ENCODE data around the gene DMD.

The DMD gene

GRCh38 chrX:31139961-31140360, 2071.4 kb downstream of the DMD start:
- TF ChIP-seq CTCF (IDR thresholded peaks at IDR 0.05; ENCODE audit: low read depth, low read length) = no peak
- no peak overlapping the region for H3K4me3 ChIP-seq (ENCODE audit: low read depth, low read length)

GRCh38 chrX:31138124-31138523, 2073.2 kb downstream of the DMD start:
- TF ChIP-seq CTCF (IDR thresholded peaks at IDR 0.05; ENCODE audit: low read depth, low read length) = no peak
- H3K4me3 ChIP-seq (ENCODE audit: low read depth, low read length) = no peak overlapping the region

DNA sequence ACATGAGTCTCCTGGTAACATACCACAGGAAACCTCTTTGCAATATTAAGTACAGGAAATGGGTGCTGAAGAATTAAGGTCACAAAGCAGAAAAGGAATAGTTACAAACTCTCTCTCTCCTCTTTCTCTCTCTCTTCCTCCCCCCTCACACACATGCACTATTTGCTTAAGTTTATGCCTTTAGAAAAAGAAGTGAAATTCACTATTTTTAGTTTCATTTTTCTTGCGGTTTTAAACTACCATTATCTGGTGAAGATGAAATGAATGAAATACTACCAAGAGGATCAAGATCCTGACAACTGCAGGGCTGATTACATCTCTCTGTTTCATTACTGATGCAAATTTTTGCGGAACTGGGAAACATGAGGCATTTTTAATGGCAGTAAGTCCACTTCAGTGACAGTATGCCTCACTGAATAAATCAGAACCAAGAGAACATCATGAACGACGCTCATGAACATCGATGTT, 2075.2 kb downstream of the DMD start:
- H3K4me3 ChIP-seq (ENCODE audit: low read depth, low read length) = no peak overlapping the region
- no peak for TF ChIP-seq CTCF (IDR thresholded peaks at IDR 0.05; ENCODE audit: low read depth, low read length)

- no peak overlapping the region for H3K4me3 ChIP-seq (ENCODE audit: low read depth, low read length)
- no peak for TF ChIP-seq CTCF (IDR thresholded peaks at IDR 0.05; ENCODE audit: low read depth, low read length)
Measured at GRCh38 chrX:31132821-31133241, 2078.5 kb downstream of the DMD start.

DNA sequence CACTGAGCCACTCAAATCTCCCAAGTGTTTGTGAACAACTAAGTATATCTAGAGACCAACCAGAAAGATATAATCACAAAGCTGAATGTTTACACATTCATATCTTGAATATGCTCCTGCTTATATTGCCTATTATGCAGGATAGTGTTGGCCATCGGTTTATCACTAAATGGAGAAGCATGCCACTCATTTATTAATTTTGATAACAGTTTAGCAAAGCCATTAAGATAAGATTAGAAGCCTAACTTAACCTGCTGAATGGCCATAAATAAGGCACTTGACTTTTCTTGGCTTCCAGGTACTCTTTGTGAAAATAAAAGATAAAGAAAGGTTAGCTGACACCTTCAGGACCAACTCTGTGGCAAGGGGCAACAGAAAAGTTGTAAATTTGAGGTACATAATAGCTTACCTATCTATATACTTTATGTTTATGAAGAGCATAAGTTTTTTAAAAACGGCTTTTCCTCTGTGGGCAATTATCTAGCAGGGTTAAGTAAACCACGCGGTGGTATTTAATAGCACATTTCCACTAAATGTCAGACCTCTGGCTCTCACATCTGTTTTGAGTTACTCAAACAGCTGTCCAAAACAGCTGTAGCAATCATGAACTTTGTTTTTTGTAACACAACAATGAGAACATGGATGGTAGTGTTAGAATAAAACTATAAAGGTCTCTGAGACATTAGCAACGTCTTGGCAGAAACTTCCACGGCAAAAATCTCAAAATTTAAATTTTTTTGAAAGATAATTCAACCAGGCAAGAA, 2080.7 kb downstream of the DMD start:
- H3K4me3 ChIP-seq (ENCODE audit: low read depth, low read length) = no peak overlapping the region
- no peak for TF ChIP-seq CTCF (IDR thresholded peaks at IDR 0.05; ENCODE audit: low read depth, low read length)

GRCh38 chrX:31128855-31129254, 2082.5 kb downstream of the DMD start:
- TF ChIP-seq CTCF (IDR thresholded peaks at IDR 0.05; ENCODE audit: low read depth, low read length) = no peak
- no peak overlapping the region for H3K4me3 ChIP-seq (ENCODE audit: low read depth, low read length)

DNA sequence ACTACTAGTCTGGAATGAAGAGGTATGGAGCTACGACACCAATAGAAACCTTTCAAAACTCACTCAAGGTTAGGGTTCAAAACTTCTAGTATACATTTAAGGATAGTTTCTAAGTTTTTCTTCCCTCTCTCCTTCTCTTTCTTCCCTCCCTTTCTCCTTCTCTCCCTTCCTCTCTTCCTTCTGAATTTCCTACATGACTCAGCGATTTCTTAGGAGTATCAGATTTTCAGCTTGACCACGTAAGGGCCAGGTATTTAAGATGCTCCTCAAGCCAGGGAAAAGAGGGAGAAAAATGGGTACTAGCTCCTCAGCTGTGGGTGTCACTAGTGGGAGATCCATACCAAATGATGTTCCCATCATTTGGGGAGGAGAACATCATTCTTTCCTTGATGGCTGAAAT, 2083.6 kb downstream of the DMD start:
- TF ChIP-seq CTCF (IDR thresholded peaks at IDR 0.05; ENCODE audit: low read depth, low read length) = no peak
- no peak overlapping the region for H3K4me3 ChIP-seq (ENCODE audit: low read depth, low read length)

Measured in WI38 (cell line).